LHCN-M2 (cell line): ENCODE data around the gene EP400. TPM values are rescaled to one million over a fixed set of nuclear protein-coding genes. Genes with fewer than 3 reads are reported as not detected.
"Not testable (repeated sequence)": the region's sequence is repeated elsewhere in the genome, so short reads cannot be mapped to it uniquely, and the experiment has no call there.

Experiments
- DNase-seq: peaks from one replicate; pipeline ENCODE4 v3.0.0-alpha.2; 2012; ENCODE audit warnings: low read depth
- total RNA-seq: library from RNA; depleted of rRNA; stranded (reverse); fragments of >200 nt; gene quantifications from 2 replicates; pipeline ENCODE4 v1.2.3, GENCODE V29; 2014

The EP400 gene
- total RNA-seq, 1 experiment from 2014 or later, result 10.4 TPM

- no peak for DNase-seq
Measured at GRCh38 chr12:132044661-132045412, 95.1 kb downstream of the EP400 start.

DNA sequence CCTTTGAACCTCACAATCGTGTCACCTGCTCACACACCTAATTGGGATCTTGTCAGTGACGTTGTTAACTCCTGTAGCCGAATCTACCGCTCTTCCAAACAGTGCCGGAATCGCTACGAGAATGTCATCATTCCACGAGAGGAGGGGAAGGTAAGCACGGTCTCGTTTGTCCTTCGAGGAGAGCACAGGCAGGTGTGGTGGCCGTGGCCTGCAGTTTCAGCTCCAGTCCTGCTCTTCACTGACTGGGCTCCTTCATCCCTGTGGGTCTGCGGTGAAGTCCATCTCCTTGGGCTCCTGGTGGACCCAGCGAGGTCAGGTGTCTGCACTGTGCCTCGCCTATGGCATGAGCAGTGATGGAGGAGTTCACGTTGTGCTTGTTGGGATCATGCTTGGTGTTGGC lies 96.0 kb downstream of the EP400 start:
- no peak for DNase-seq

DNA sequence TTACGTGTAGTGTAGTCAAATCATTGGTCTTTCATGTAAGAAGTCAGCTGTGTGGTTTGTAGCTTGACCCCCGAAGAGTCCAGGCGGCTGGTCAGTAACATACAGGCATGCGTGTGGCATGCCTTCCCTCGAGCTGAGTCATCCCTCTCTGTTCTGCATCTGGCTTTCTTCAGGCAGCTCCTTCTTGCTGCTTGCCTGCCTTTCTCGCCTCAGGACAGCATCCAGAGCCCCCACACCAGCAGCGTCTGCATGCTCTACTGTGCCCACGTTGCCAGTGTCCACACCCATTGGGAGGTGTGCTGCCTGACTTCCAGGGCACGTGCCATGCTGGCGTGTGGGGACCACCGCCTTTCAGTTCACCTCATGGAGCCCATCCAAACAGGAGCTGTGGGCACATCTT lies 96.8 kb downstream of the EP400 start:
- peak; percentile 87 for DNase-seq

DNA sequence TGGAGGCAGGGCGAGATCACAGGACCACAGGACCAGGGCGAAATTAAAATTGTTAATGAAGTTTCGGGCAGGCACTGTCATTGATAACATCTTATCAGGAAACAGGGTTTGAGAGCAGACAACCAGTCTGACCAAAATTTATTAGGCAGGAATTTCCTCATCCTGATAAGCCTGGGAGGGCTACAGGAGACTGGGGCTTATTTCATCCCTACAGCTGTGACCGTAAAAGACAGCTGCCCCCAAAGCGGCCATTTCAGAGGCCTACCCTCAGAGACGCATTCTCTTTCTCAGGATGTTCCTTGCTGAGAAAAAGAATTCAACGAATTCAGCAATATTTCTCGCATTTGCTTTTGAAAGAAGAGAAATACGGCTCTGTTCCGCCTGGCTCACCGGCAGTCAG lies 97.9 kb downstream of the EP400 start:
- not testable (repeated sequence) for DNase-seq

- no peak for DNase-seq
Measured at GRCh38 chr12:132049442-132049841, 99.7 kb downstream of the EP400 start.

GRCh38 chr12:132049876-132050275 lies 100.1 kb downstream of the EP400 start:
- DNase-seq, result no peak

DNA sequence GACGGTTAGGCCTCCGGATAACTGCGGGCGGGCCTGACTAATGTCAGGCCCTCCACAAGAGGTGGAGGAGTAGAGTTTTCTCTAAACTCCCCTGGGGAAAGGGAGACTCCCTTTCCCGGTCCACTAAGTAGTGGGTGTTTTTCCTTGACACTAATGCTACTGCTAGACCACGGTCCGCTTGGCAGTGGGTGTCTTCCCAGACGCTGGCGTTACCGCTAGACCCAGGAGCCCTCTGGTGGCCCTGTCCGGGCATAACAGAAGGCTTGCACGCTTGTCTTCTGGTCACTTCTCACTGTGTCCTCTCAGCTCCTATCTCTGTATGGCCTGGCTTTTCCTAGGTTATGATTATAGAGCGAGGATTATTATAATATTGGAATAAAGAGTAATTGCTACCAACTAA lies 102.0 kb downstream of the EP400 start:
- peak; percentile 31 for DNase-seq

DNA sequence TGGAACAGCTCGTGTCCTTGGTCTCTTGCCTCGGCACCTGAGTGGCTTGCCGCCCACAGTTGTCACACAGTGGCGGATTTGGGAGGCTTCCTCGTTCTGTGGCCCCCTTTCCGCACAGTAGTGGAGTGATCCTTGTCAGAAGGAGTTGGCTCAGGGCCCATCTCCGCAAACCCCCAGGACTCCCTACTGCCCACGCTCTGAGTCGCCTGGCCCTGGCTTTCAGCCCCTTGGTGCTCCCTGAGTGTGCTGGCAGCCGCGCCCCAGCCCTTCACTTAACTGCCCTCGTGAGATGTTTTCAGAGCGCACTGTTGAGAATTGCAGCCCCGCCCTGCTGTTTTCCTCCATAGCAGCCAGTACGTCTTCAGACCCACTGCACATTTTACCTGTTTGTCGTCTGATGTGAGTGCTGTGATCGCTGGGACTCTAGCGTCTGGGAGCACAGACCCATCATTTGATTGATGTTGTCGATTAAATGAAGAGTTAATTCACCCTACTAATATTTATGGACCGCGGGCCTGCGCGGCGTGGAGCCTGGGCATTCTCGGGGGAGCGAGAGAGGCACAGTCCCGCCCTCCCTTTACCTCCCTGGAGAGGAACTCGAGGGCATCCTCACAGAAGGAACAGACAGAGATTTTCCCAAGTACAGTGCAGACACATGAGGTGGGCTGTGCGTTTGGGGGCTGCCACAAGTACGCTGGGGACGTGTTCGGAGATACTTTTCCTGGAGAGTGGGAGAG lies 102.6 kb downstream of the EP400 start:
- no peak for DNase-seq

- DNase-seq, result no peak
Measured at GRCh38 chr12:132053338-132054330, 103.9 kb downstream of the EP400 start.

GRCh38 chr12:132054983-132055382 lies 105.2 kb downstream of the EP400 start:
- no peak for DNase-seq

DNA sequence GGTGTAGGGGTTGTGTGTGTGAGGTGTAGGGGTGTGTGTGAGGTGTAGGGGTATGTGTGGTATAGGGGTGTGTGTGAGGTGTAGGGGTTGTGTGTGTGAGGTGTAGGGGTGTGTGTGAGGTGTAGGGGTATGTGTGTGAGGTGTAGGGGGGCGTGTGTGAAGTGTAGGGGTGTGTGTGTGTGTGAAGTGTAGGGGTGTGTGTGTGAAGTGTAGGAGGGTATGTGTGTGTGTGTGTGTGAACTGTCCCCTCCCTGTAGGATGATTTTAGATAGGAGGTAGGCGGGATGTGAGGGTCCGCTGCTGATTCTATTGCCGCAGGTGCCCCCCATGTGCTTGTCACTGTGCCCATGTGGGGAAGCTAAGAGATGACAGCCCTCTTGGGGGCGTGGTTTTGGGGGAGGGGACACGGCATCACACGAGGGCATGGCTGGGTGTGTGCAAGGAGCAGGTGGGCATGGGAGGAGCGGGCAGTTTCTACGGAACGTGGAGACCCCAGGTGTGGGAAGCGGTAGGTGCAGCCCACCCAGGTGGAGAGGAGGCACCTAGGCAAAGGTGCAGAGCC lies 105.9 kb downstream of the EP400 start:
- DNase-seq, result no peak

DNA sequence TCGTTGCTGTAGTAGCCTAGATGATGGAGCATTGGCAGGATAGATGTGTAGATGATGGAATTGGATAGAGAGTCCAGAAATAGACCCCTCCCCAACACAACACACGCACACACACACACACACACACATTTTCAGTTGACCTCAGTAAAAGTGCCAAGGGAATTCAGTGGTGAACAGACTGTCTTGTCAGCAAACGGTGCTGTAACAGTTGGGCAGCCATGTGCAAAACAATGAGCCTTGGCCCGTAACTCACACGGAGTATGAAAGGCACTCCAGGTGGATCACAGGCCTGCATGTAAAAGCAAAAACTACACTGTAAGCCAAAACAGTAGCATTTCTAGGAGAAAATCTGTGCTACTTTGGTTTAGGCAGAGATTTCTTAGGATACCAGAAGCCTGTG lies 106.6 kb downstream of the EP400 start:
- DNase-seq, result no peak

- no peak for DNase-seq
Measured at GRCh38 chr12:132056951-132057350, 107.2 kb downstream of the EP400 start.

DNA sequence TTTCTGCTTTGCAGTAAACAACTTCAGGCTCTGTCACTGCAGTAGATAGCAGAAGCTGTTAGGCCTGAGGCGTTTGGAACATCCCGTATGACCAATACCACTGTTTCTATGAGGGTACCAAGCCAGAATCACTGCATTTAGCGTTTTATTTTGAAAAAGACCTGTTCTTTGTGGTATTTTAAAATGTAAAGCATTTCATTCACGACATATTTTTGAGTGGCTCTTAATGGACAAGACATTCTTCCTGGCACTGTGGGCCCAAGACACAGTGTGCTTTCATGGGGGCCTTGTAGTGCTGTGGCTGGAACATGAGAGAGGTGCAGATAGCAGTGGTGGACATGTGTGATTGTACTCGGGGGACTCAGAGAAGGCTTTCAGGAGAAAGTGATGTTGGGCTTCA lies 107.9 kb downstream of the EP400 start:
- DNase-seq, result no peak

GRCh38 chr12:132061197-132061596 lies 111.5 kb downstream of the EP400 start:
- DNase-seq, result no peak

GRCh38 chr12:132061641-132062430 lies 112.1 kb downstream of the EP400 start:
- no peak for DNase-seq

GRCh38 chr12:132062481-132062880 lies 112.7 kb downstream of the EP400 start:
- no peak for DNase-seq

DNA sequence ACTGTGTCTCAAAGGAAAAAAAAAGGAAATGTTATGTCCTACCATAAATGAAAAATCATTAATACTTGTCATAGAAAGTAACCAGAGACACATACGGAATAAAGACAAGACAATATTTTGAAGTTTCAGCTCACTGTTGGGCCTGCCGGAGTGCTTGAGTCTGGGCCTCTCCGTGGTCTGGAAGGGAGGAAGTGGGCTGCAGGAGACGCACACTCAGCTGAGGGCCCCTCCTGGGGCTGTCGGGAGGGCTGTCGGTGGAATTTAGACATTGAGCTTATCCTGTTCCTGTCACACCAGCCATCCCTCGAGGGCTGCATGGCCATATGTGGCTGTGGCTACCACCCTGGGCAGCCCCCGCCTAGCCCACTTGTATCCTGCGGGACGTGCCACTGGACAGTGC lies 113.7 kb downstream of the EP400 start:
- no peak for DNase-seq

DNA sequence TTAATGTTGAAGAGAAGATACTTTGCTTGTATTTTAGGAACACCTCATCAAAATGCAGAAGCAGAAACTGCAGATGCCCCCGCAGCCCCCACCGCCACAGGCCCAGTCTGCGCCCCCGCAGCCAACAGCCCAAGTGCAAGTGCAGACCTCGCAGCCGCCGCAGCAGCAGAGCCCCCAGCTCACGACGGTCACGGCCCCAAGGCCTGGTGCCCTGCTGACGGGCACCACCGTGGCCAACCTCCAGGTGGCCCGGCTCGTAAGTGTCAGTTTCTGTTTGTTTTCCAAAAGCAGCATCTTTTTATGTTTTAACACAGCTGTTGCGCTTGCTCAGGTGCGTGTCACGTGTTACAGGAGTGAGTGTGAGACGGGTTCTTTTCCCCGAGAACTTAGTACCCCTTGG lies 114.9 kb downstream of the EP400 start:
- DNase-seq, result no peak

DNA sequence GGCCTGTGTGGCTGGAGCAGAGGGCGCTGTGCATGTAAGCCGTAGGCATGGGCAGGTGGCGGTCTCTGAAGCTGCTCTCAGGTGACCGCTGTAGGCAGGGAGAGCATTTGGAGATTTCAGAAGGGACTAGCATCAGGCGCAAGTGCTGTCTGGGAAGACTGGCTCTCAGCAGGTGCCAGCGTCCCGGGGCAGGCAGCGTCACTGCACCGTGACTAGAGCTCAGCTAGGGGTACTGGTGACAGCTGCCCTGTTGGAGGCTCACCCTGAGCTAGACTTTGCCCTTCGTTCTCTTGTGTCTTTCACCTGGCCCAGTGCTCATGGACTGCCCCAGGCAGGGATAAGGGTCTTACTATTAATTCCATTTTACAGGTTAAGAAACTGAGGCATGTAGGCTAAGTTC lies 115.5 kb downstream of the EP400 start:
- DNase-seq, result no peak
